HG03342 (cell line): ENCODE measurements around the gene NPFF.
A peak's percentile ranks its signal among the peaks of the same experiment; 100 is the strongest.
"Not testable (repeated sequence)": the region's sequence is repeated elsewhere in the genome, so short reads cannot be mapped to it uniquely, and the experiment has no call there.

Experiments
- ATAC-seq: cut with Tn5 transposase; IDR thresholded peaks from one replicate; pipeline ENCODE4 v1.9.1; 2021; ENCODE audit warnings: mild to moderate bottlenecking, moderate library complexity; ENCODE audit not compliant: unreplicated experiment

NPFF gene

DNA sequence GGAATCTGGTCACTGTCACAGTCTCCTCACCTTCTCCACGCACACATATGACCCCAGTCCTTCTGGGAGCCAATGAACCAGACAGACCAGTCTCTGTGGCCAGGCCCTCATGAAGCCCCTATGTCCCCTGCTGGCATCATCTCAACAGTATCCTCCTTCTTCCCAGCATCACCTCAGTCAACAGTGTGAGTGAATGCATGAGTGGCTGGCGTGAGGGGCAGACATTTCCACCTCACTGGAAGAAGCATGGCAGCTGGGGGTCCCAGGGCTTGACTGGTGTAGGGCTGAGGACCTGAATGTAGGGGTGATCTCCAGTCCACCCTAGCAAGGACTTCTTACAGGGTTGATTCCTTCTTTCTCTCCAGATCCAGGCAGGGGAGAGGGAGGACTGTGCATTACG is 9.8 kb downstream of the NPFF start:
- ATAC-seq: no peak

GRCh38 chr12:53496752-53497032 is 10.6 kb downstream of the NPFF start:
- no peak for ATAC-seq

GRCh38 chr12:53495903-53496751 is 11.2 kb downstream of the NPFF start:
- no peak for ATAC-seq

GRCh38 chr12:53493610-53494391 is 13.5 kb downstream of the NPFF start:
- no peak for ATAC-seq

GRCh38 chr12:53492830-53493609 is 14.3 kb downstream of the NPFF start:
- ATAC-seq: peak; percentile 93

GRCh38 chr12:53492188-53492587 is 15.1 kb downstream of the NPFF start:
- ATAC-seq: no peak

- no peak for ATAC-seq
Measured at GRCh38 chr12:53489242-53489864, 17.9 kb downstream of the NPFF start.

DNA sequence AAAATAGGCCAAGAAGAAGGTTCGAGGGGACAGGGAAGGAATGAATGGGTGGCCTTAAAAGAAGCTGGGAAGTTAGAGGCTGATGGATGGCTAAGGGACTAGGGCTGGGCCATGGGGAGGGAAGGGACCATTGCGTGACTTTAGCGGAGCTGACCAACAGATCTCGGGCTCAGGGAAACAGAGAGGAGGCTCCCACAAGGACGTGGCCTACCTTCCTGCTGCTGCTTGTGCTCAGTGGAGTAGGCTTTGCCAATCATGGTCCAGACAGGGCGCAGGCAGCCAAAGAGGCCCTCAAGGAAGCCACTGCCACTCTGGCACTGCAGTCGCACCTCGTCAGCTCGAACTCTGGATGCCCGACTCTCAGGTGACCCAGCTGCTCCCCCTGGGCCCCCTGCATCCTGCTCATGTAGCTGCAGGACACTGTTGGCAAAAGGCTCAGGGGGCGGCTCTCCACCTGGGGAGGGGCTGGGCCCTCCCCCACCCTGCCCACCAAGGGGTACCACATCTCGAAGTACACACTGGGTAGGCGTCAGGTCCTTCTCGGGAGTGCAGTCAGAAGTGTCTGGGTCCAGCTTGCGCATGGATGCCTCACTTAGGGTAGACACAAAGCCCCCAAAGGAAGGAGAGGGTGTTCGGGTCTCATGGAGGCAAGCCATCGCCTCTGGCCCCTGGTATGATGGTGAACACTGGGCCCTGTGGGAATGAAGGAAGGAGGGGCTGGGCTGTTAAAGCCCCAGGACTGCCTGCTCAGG is 20.4 kb downstream of the NPFF start:
- ATAC-seq: no peak

DNA sequence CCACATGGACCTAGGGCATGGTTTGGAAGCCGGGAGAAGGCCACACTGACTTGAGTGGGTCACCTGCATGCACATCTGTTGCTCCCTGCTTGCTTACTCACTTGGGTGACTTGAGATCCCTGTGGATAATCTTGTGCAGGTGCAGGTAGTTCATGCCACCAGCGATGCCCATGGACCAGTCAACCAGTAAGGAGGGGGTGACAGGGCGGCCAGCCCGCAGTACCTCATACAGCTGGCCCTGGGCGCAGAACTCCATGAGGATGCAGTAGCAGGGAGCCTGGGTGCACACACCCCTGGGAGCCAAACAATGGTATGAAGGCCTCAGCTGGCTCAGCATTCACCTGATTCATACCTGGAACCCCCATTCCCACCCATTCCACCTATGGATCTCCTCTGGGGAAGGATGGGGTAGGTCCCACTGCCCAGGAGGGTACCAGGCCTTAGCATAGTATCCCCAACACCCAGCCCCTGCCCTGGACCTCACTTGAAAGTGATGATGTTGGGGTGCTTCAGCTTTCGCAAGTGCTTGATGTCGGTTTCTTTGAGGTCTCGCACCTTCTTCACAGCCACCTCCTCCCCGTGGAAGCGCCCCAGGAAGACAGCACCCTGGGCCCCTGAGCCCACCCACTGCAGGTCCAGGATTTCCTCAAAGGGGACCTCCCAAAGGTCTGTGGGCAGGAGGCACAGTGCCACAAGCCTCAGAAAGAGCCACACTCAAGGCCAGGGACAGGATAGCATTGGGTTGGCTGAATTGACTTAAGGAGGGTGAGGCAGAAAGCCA is 21.1 kb downstream of the NPFF start:
- no peak for ATAC-seq

DNA sequence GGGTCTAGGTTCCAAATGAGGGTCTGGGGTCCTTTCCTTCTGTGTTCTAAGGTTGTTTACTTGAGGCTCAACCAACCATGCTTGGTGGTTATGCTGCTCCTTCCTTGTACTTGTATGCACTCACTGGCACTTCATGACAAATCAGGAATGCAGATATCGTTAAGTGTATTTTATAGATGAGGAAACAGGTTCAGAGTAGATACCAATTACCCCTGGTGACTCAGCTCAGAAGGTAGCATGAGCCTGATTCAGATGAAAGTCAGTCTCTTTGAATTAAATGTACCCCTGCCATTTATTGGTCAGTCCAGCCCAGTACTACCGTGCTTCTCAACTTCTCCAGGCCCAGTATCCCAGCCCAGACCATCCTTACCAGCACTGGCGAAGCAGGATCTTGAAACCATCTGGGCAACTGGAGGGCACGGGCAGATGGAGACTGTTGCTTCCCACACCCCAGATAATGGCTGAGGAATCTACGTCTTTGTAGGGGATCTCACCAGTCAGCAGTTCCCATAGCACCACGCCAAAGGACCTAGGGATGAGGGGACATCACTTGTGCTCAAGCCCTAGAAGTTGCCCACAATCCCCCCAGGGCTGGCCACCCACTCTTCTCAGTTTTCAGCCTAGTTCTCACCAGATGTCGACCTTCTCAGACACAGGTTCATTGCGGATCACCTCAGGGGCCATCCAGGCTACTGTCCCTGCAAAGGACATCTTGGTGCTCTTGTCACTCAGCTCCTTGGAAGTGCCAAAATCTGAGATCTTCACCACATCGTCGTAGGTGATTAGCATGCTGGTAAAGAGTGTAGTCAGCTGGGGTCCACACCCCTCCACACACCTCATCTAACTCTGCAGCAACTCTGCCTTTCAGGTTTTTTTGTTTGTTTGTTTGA is 22.4 kb downstream of the NPFF start:
- no peak for ATAC-seq

DNA sequence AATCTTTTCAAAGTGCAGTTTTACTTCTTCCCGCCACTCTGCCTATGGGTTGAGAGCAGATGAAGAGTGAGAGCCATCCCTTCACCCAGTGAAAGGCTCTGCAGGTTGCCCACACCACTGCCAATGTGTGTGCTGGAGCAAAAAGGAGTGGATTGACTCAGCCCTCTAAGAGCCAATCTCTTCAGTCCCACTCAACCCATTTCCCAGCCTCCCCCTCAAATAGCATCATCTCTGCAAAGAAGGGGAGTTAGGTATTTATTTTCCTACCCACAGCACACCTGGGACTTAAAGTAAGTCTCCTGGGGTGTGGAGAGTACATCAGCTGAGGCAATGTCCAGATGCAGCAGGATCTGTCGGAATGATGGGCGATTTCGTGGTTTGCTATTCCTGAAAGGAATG is 23.3 kb downstream of the NPFF start:
- no peak for ATAC-seq

DNA sequence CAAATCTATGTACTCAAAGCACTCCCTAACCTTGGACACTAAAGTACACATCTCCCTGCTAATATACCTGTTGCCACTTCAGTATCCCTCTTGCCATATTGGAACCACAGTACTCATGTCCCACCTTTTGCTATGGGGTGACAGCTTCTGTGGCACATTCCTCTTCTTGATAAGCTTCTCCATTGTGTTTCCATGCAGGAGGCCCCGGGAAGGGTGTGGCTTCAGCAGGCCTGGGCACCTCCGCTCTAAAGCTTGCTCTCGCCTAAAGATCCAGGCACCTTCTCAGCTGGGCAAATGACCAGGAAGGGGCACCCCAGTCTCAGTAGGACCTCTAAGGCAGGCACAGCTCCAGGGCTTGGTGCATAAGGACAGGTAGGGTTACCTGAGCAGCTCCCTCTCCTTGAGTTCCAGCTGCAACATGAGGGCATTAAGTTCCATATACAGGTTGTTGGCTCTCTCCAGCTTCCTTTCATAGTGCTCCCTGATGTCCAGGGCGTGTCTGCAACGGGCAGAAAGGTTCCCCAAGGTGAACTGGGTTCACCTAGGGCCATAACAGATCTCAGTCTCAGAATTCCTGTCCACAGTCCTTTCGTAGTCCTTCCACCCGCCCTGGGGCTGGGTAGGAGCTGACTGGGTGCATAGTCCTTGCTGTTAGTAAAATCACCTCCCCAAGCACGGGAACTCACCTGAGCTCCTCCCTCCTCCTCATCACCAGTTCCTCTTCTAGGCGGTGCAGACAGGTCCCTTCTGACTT is 23.9 kb downstream of the NPFF start:
- no peak for ATAC-seq

DNA sequence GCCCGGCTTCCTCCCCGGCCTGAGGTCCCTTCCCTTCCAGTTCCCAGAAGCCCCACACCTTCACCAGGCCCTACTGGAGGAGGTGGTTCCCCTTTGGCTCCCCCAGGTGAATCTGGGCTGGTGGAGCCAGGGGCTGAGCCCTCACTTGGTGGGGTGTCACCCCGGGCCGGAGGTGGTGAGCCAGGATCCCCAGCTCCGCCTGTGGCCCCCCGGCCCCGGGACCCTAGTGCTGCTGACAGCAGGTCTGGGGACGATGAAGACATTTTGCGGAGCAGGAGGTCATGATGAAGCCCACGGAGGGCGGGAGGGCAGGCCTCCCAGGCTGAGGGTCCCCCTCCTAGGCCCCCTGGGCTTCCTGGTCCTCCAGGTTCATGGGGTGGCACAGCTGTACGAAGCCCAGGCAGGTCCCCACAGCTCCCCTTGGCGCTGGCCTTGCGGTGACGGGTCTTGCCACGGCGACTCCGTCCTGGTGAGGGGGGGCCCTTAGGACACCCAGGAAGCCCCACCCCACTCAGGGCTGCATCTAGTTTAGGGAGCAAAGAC is 24.6 kb downstream of the NPFF start:
- ATAC-seq: no peak

DNA sequence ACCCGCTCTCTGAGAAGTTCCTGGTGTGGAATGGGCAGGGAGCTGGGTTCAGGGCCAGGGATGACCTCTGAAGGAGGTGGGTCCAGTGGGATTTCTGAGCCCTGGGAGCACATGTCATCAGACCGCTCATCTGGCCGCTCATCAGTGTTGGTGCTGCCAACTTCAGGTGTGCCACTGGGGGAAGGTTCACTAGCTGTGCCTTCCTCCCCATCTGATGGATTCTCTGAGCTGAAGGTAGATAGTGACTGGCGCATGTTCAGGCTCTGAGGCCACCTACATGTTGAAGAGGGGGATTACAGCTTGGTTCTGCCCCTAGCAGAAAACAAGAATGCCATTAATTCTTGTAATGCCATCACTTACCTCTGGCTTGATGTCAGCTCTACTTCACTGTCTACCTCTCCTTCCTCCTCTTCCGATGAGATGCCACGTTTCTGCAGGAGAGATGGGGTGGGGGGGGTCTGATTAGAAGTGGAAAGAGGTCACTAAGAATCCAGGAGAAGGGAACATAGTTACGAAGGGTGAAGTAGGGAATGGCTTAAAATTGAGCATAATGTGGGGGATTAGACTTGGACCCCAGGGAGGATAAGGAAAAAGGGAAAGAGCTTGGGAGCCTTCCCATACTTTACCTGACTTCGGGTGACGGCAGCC is 25.2 kb downstream of the NPFF start:
- no peak for ATAC-seq

GRCh38 chr12:53481458-53481857 is 25.8 kb downstream of the NPFF start:
- not testable (repeated sequence) for ATAC-seq

DNA sequence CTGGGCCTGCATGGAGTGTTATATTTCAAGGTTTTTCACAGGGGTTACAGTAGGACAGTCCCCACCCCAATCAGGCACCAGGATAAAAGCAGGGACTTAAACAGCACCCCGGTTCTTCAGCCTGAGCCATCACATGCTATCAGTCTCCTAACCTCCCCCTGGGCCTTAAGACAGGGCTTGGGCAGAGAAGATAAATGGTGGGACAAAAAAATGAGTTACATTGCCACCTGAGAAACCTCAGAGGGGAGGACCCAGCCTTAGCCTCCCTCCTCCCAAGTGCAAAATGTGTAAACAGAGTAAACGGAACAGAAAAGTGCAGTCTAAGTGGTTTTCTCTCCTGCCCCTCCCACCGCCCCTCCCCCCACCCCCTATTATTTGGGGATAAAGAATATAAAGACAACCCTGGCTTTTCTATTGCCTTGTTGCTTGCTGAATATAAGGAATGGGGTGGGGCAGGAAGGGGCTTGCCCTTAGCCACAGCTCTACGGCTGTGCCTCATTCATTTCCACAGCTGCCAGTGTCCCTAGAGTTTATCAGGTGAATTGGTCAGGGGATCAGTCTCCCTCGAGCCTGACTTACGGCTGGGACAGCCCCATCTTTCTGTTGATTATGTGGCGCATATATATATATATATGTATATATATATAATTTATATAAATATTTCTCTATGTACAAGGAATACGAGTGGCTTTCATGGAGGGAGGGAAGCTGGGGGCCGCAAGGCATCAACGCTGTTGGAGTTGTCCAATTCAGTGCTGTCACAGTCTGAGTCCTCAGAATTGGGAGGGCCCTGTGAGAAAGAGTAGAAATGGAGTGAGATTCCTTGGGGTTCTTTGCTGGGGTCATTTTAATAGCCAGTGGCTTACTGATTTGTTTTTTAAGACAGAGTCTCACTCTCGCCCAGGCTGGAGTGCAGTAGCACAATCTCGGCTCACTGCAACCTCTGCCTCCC is 26.5 kb downstream of the NPFF start:
- no peak for ATAC-seq
